ENCODE results near the gene RERG.

The RERG gene

DNA sequence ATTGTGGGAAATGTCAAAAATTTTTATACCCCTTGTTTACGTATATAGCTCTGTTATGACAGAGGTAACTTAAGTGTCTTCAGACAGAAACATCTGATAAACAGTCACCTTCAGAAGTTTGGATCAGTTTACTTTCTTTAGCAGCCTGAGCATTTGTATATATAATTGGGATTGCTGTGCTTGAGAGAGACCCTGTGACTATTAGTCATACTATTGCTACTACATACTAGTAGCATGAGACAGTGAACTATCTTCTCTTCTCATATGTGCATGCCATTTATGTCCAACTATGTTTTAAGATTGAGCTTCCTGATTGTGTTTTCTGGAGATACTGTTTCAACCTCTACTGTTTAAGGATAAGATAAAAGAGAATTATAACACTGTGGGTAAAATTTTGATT, 146.9 kb downstream of the RERG start:
- Histone ChIP-seq H3K9ac (no peak overlapping the region), H3K4me3 (ENCODE audit: low read depth, low read length) (no peak overlapping the region), H2AFZ (no peak overlapping the region), H3K36me3 (ENCODE audit: control insufficient read depth, insufficient read depth, low read length) (no peaks in the 10 kb centered on the region), H3K27ac (no peak overlapping the region), H3K79me2 (no peaks in the 10 kb centered on the region), H3K27me3 (ENCODE audit: control insufficient read depth, insufficient read depth, low read length) (no peaks in the 10 kb centered on the region), H3K4me2 (ENCODE audit: low read length) (no peak overlapping the region), H3K4me1 (no peaks in the 10 kb centered on the region), H3K9me3 (ENCODE audit: control insufficient read depth, low read length) (no peaks in the 10 kb centered on the region)
- TF ChIP-seq, protein P1, sequence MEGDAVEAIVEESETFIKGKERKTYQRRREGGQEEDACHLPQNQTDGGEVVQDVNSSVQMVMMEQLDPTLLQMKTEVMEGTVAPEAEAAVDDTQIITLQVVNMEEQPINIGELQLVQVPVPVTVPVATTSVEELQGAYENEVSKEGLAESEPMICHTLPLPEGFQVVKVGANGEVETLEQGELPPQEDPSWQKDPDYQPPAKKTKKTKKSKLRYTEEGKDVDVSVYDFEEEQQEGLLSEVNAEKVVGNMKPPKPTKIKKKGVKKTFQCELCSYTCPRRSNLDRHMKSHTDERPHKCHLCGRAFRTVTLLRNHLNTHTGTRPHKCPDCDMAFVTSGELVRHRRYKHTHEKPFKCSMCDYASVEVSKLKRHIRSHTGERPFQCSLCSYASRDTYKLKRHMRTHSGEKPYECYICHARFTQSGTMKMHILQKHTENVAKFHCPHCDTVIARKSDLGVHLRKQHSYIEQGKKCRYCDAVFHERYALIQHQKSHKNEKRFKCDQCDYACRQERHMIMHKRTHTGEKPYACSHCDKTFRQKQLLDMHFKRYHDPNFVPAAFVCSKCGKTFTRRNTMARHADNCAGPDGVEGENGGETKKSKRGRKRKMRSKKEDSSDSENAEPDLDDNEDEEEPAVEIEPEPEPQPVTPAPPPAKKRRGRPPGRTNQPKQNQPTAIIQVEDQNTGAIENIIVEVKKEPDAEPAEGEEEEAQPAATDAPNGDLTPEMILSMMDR (IDR thresholded peaks at IDR 0.05): no peak

- no peak overlapping the region for H3K4me3 ChIP-seq (ENCODE audit: low read depth, low read length)
- no peaks in the 10 kb centered on the region for H3K79me2 ChIP-seq
- H3K36me3 ChIP-seq (ENCODE audit: control insufficient read depth, insufficient read depth, low read length): no peaks in the 10 kb centered on the region
- H3K4me2 ChIP-seq (ENCODE audit: low read length): no peak overlapping the region
- H2AFZ ChIP-seq: no peak overlapping the region
- no peaks in the 10 kb centered on the region for H3K9me3 ChIP-seq (ENCODE audit: control insufficient read depth, low read length)
- H3K27me3 ChIP-seq (ENCODE audit: control insufficient read depth, insufficient read depth, low read length): no peaks in the 10 kb centered on the region
- no peak overlapping the region for H3K27ac ChIP-seq
- TF ChIP-seq, protein P1 (IDR thresholded peaks at IDR 0.05): no peak
- no peak overlapping the region for H3K9ac ChIP-seq
- H3K4me1 ChIP-seq: no peaks in the 10 kb centered on the region
Observed at GRCh38 chr12:15059123-15059522, 162.1 kb downstream of the RERG start.

Measured in parathyroid adenoma (tissue), 2 donors.